CD14-positive monocyte (primary cell): Measurements from ENCODE around the gene LINC01488. TPM values are rescaled to one million over a fixed set of nuclear protein-coding genes. Genes with fewer than 3 reads are reported as not detected.

Experiments
- DNase-seq, 3 donors: peaks; one replicate each; pipeline ENCODE4 v3.0.0-alpha.2; 2011 to 2022
- H2AFZ ChIP-seq: 2 replicates; pipeline ENCODE4 v1.6.0; 2012; ENCODE audit warnings: mild to moderate bottlenecking, low read depth, low read length, inconsistent platforms; ENCODE audit not compliant: insufficient read depth, poor library complexity, severe bottlenecking
- H3K27ac ChIP-seq, 2 donors: 1 replicate in 1 of 2; 2 replicates in 1 of 2; pipeline ENCODE4 v1.5.1; 2012 to 2013; ENCODE audit warnings: low read length in 2 of 2, control low read depth in 1 of 2, inconsistent platforms in 1 of 2, low read depth in 1 of 2, mild to moderate bottlenecking in 1 of 2
- H3K27me3 ChIP-seq, 2 donors: one replicate each; pipeline versions ENCODE4 v1.6.0 to v1.6.1; 2011 to 2013; ENCODE audit warnings: low read length in 2 of 2; ENCODE audit not compliant: control insufficient read depth in 2 of 2, insufficient read depth in 2 of 2
- H3K36me3 ChIP-seq, 2 donors: replicated peaks in 1 of 2; 1 replicate in 1 of 2; 2 replicates in 1 of 2; pipeline versions ENCODE4 v1.5.1 to v1.6.1; 2012 to 2013; ENCODE audit warnings: low read length in 2 of 2, control low read depth in 1 of 2, inconsistent platforms in 1 of 2, mild to moderate bottlenecking in 1 of 2; ENCODE audit not compliant: insufficient read depth in 2 of 2, control insufficient read depth in 1 of 2
- H3K4me1 ChIP-seq, 2 donors: 1 replicate in 1 of 2; 2 replicates in 1 of 2; pipeline versions ENCODE4 v1.5.1 to v1.6.1; 2012 to 2013; ENCODE audit warnings: low read length in 2 of 2, control low read depth in 1 of 2, inconsistent platforms in 1 of 2, mild to moderate bottlenecking in 1 of 2, moderate library complexity in 1 of 2; ENCODE audit not compliant: insufficient read depth in 2 of 2, control insufficient read depth in 1 of 2
- H3K4me2 ChIP-seq: replicated peaks from 2 replicates; pipeline ENCODE3; 2012; ENCODE audit warnings: low read length, moderate library complexity, mild to moderate bottlenecking; ENCODE audit not compliant: poor library complexity, severe bottlenecking; ENCODE audit errors: extremely low read depth
- H3K4me3 ChIP-seq, 3 experiments: fragments of 200-600 bp in 1 of 3; sonication (generic) in 1 of 3; replicated peaks in 1 of 3; 1 replicate in 2 of 3; 2 replicates in 1 of 3; pipeline ENCODE4 v1.5.1; 2011 to 2013; ENCODE audit warnings: low read length in 3 of 3, mild to moderate bottlenecking in 3 of 3, control low read depth in 2 of 3, low read depth in 2 of 3, inconsistent platforms in 1 of 3, moderate library complexity in 1 of 3
- H3K79me2 ChIP-seq: 2 replicates; pipeline ENCODE4 v1.6.0; 2012; ENCODE audit warnings: mild to moderate bottlenecking, control low read depth, inconsistent platforms, low read length, moderate library complexity; ENCODE audit not compliant: insufficient read depth
- H3K9ac ChIP-seq: 2 replicates; pipeline ENCODE4 v1.6.0; 2017; ENCODE audit warnings: low read length, mild to moderate bottlenecking; ENCODE audit not compliant: insufficient read depth, poor library complexity, severe bottlenecking
- H3K9me3 ChIP-seq, 2 donors: replicated peaks in 1 of 2; 1 replicate in 1 of 2; 2 replicates in 1 of 2; pipeline versions ENCODE4 v1.5.1 to v1.6.1; 2012 to 2013; ENCODE audit warnings: low read length in 2 of 2, control low read depth in 1 of 2; ENCODE audit not compliant: control insufficient read depth in 1 of 2, insufficient read depth in 1 of 2
- H4K20me1 ChIP-seq: 2 replicates; pipeline ENCODE4 v1.6.0; 2012; ENCODE audit warnings: mild to moderate bottlenecking, low read length, control low read depth, moderate library complexity; ENCODE audit not compliant: insufficient read depth
- H3K27ac Mint-ChIP-seq, 7 donors: one replicate each; pipeline ENCODE4 v1.8.0; 2020; ENCODE audit warnings: mild to moderate bottlenecking in 7 of 7, mixed read lengths in 7 of 7, moderate library complexity in 6 of 7, inconsistent platforms in 2 of 7
- H3K27me3 Mint-ChIP-seq, 3 donors: one replicate each; pipeline ENCODE4 v1.8.0; 2021 to 2022; ENCODE audit warnings: low read depth in 3 of 3, mild to moderate bottlenecking in 3 of 3, mixed read lengths in 3 of 3, moderate library complexity in 3 of 3, inconsistent platforms in 1 of 3
- H3K36me3 Mint-ChIP-seq, 2 donors: one replicate each; pipeline ENCODE4 v1.8.0; 2020; ENCODE audit warnings: mixed read lengths in 2 of 2, inconsistent platforms in 1 of 2, mild to moderate bottlenecking in 1 of 2
- H3K4me1 Mint-ChIP-seq: one replicate; pipeline ENCODE4 v1.8.0; 2020; ENCODE audit warnings: mild to moderate bottlenecking, mixed read lengths
- H3K4me3 Mint-ChIP-seq, 2 donors: one replicate each; pipeline ENCODE4 v1.8.0; 2020; ENCODE audit warnings: mild to moderate bottlenecking in 2 of 2, mixed read lengths in 2 of 2, moderate library complexity in 1 of 2
- H3K9me3 Mint-ChIP-seq, 7 donors: one replicate each; pipeline ENCODE4 v1.8.0; 2020 to 2022; ENCODE audit warnings: mixed read lengths in 7 of 7, mild to moderate bottlenecking in 6 of 7, moderate library complexity in 6 of 7, inconsistent platforms in 2 of 7
- WGBS: methylation state at CpG from one replicate; pipeline ENCODE4 v1.1.5; 2013; ENCODE audit warnings: missing lambda C conversion rate; ENCODE audit not compliant: insufficient coverage; 5-methylcytosine and 5-hydroxymethylcytosine counted together
- intact Hi-C, 2 donors: fragments of 100-400 bp; cut with micrococcal nuclease; formaldehyde crosslinking; loops; one replicate each; pipeline versions ENCODE4 v1.15.0 to v1.15.1; 2023
- polyA plus RNA-seq, 3 donors: library from polyadenylated mRNA; depleted of rRNA in 1 of 3; unstranded in 2 of 3; stranded (reverse) in 1 of 3; fragments of 300-500 nt in 2 of 3; fragments of >200 nt in 1 of 3; fragmentation: Illumina TruSeq in 2 of 3; gene quantifications; 1 replicate in 2 of 3; 2 replicates in 1 of 3; pipeline ENCODE4 v1.2.3, GENCODE V29; 2012 to 2021
- TF ChIP-seq, protein P1 (sequence below): fragments of 200-600 bp; IDR thresholded peaks from one replicate; pipeline ENCODE4 v1.8.0; 2022; ENCODE audit warnings: antibody characterized with exemption, mild to moderate bottlenecking

Gene LINC01488
- polyA plus RNA-seq, 3 donors = not detected

DNA sequence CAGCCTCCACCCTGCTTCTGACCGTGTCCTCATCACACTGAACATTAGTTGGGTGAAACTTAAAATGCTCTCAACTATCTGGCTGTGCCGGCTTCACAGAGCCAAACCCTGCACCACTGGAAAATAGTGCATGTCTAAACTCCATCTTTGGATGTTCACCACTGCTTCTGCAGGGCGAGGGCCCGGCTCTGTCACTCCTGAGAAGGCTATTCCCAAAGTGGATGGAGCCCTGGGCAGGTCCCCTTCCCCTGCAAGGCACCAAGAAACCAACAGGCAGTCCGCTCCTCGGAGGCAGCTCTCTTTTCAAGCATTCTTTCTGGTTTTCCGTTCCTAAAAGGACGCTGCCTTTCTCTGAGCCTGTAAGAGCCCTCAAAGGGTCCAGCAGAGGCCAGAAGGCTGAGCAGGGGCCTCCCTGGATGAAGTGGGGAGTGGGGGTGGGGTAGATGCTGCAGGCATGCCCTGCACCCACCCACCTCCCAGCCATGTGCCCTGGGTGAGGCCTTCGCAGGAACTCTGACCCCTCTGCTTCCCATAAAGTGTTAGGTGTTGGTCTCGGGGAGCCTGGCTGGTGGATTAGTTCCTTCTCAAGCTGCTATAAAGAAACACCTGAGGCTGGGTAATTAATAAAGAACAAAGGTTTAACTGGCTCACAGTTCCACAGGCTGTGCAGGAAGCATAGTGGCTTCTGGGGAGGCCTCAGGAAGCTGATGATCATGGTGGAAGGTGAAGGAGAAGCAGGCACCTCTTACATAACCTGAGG, 23.3 kb downstream of the LINC01488 start:
- H3K27me3 Mint-ChIP-seq = peaks cover 6 to 8% (median 8%) of the 10 kb centered on the region in 3 donors
- TF ChIP-seq, protein P1, sequence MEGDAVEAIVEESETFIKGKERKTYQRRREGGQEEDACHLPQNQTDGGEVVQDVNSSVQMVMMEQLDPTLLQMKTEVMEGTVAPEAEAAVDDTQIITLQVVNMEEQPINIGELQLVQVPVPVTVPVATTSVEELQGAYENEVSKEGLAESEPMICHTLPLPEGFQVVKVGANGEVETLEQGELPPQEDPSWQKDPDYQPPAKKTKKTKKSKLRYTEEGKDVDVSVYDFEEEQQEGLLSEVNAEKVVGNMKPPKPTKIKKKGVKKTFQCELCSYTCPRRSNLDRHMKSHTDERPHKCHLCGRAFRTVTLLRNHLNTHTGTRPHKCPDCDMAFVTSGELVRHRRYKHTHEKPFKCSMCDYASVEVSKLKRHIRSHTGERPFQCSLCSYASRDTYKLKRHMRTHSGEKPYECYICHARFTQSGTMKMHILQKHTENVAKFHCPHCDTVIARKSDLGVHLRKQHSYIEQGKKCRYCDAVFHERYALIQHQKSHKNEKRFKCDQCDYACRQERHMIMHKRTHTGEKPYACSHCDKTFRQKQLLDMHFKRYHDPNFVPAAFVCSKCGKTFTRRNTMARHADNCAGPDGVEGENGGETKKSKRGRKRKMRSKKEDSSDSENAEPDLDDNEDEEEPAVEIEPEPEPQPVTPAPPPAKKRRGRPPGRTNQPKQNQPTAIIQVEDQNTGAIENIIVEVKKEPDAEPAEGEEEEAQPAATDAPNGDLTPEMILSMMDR = no peak
- peaks cover 0 to 15% (median 7%) of the 10 kb centered on the region in 7 donors for H3K9me3 Mint-ChIP-seq
- H4K20me1 ChIP-seq = no peaks in the 10 kb centered on the region
- H3K27ac Mint-ChIP-seq = no peak overlapping the region
- no peaks in the 10 kb centered on the region for H3K36me3 ChIP-seq
- DNase-seq = no peak
- H3K4me1 Mint-ChIP-seq = peaks cover 3% of the 10 kb centered on the region
- H3K36me3 Mint-ChIP-seq = no peaks in the 10 kb centered on the region
- no peaks in the 10 kb centered on the region for H3K79me2 ChIP-seq
- intact Hi-C loops = no loop called here
- no peak overlapping the region for H3K4me3 ChIP-seq
- 87% methylated on average over 4 of the region's 10 CpGs for WGBS
- H3K9me3 ChIP-seq = peaks cover 0 to 2% of the 10 kb centered on the region in 2 donors
- no peaks in the 10 kb centered on the region for H3K4me1 ChIP-seq
- no peaks in the 10 kb centered on the region for H3K27me3 ChIP-seq
- no peak overlapping the region for H3K4me2 ChIP-seq
- no peak overlapping the region for H3K9ac ChIP-seq
- H3K27ac ChIP-seq = no peak overlapping the region
- no peak overlapping the region for H3K4me3 Mint-ChIP-seq
- H2AFZ ChIP-seq = no peak overlapping the region

DNA sequence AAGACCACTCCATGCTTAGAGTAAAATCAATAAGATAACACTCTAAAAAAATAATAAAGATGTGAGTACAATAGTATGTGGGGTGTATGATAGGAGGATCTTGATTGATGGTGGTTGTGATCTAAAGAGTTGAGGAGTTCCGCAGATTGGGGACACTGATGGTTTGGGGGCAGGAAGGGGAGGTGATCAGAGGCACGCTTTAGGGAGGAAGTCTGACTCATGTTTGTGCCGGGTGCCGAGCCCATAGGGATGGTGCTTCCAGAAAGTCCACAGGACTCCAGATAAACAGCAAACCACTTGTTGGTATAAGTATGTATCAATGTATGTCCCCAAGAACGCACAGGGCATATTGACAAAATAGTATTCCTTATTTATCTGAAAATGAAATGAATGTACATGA, 27.5 kb downstream of the LINC01488 start:
- Histone ChIP-seq H3K9ac (no peak overlapping the region), H3K9me3 (peaks cover 0 to 2% of the 10 kb centered on the region in 2 donors), H4K20me1 (no peaks in the 10 kb centered on the region), H3K27ac (no peak overlapping the region), H3K4me1 (no peaks in the 10 kb centered on the region), H3K4me2 (no peak overlapping the region), H2AFZ (no peak overlapping the region), H3K4me3 (no peak overlapping the region), H3K79me2 (no peaks in the 10 kb centered on the region), H3K27me3 (no peaks in the 10 kb centered on the region), H3K36me3 (no peaks in the 10 kb centered on the region)
- Mint-ChIP-seq H3K36me3 (no peaks in the 10 kb centered on the region), H3K4me3 (no peak overlapping the region), H3K27me3 (peaks cover 4 to 7% (median 7%) of the 10 kb centered on the region in 3 donors), H3K27ac (no peak overlapping the region), H3K4me1 (peaks cover 3% of the 10 kb centered on the region), H3K9me3 (peaks cover 0 to 15% (median 7%) of the 10 kb centered on the region in 7 donors)
- TF ChIP-seq, protein P1 = no peak
- intact Hi-C loops = no loop called here
- no peak for DNase-seq
- WGBS = 0% methylated on average over 2 of the region's 5 CpGs
